ENCODE data around the gene SETD1B.
"Not testable (repeated sequence)": the region's sequence is repeated elsewhere in the genome, so short reads cannot be mapped to it uniquely, and the experiment has no call there.

Gene SETD1B

DNA sequence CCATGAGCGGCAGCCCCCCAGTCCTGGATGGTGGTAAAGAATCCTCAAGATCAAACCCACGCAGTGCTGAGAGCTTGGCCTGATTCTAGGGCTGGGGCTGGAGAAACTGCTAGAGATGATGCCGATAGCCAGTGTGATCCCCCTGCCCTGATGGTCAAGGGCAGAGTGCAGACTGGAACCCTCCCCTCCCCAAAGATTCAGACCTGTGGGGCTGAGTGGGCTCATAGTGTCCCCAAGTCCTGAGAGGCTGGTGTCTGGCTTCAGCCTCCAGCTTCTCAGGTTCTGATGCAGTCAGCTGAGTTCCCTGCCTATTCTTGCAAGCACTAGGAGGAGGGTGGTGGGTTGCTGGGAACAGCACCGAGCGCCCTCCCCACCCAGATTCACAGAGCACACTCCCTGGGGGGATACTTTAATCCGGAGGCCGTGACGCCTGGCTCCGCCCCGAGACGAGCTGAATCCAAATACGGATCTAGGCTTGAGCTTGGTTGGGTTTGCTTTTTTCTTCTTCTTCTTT, 22.3 kb upstream of the SETD1B start:
- no peak for DNase-seq

DNA sequence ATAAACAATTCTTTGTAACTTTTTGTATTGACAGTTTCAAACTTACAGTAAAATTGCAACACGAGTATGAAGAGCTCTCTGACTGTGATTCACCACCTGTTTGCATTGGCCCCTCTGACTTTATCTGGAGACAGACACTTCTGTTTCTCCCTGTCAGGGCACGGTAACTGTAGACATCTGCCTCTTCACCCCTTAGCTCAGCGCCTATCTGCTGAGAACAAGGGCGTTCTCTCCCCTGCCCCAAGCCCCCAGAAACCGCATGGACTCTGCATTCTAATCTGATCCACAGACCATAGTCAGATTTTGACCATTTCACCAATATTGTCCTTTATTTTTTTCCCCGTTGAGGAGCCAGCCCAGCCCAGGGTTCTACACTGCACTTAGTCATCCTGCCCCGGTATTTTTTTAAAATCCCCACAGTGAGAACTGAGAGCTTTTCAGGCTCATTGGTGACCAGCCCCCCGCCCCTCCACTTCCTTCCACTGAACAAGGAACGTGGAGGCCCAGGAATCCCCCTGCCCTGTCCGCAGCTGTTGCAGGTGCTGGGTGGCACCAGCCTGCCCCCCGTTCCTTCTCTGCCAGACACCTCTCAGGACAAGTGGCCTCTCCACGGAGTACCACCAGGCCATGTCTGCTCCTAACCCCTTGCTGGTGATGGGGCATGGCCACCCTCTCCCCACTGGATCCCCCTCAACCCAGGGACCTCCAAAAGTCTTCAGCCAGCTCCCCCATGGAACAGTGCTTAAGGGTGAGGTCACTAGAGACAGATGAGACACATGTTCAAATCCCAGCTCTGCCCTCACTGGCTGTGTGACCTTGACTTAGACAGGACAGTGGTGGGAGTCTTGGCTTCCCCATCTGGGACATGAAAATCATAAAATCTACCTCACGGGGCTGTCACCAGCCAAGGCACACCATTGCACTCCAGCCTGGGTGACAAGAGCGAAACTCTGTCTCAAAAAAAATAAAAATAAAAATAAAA, 21.5 kb upstream of the SETD1B start:
- peak in 1 of 4 experiments; percentile 22 for DNase-seq

DNA sequence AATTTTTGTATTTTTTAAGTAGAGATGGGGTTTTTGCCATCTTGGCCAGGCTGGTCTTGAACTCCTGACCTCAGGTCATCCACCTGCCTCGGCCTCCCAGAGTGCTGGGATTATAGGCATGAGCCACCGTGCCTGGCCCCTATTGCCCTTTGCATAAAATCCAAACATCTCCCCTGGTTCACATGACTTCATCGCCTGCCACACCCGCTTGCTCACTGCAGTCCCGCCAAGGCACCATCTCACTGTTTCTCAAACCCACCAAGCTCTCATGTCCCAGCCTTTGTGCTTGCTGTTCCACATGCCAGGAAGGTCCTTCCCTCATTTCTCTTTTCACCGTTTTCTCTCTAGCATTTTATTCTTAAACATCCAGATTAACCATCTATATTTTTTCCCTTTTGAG, 20.0 kb upstream of the SETD1B start:
- no peak for DNase-seq

DNA sequence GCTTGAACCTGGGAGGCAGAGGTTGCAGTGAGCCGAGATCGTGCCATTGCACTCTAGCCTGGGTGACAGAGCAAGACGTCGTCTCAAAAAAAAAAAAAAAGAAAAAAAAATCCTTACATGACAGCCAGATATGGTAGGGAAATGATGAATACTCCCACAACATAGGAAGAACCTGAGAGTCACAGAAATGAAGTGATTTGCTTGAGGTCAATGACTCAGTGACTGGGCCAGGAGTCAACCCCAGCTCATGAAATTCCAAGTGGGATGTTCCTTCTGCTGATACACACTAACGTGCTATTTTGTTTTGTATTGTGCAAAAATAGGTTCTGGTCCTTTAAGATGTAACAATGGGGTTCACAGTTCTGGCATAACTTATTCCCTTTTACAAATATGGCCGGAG, 19.3 kb upstream of the SETD1B start:
- DNase-seq = no peak

DNA sequence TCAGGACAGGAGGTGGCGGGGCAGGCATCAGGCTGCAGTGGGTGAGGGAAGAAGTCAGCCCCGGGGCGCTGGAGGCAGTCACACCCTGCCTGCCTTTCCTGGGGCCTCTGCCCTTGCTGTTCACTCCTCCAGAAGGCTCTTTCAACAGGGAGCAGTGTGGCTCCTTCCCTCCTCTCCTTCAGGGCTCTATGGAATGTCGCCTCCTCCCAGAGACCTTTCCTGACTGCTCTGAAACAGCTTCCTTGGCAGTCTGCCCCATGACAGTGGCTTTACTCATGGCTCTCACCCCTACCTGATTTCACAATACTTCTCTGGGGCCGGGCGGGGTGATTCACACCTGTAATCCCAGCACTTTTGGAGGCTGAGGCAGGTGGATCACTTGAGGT, 17.4 kb upstream of the SETD1B start:
- peak in 1 of 4 experiments; percentile 23 for DNase-seq

DNA sequence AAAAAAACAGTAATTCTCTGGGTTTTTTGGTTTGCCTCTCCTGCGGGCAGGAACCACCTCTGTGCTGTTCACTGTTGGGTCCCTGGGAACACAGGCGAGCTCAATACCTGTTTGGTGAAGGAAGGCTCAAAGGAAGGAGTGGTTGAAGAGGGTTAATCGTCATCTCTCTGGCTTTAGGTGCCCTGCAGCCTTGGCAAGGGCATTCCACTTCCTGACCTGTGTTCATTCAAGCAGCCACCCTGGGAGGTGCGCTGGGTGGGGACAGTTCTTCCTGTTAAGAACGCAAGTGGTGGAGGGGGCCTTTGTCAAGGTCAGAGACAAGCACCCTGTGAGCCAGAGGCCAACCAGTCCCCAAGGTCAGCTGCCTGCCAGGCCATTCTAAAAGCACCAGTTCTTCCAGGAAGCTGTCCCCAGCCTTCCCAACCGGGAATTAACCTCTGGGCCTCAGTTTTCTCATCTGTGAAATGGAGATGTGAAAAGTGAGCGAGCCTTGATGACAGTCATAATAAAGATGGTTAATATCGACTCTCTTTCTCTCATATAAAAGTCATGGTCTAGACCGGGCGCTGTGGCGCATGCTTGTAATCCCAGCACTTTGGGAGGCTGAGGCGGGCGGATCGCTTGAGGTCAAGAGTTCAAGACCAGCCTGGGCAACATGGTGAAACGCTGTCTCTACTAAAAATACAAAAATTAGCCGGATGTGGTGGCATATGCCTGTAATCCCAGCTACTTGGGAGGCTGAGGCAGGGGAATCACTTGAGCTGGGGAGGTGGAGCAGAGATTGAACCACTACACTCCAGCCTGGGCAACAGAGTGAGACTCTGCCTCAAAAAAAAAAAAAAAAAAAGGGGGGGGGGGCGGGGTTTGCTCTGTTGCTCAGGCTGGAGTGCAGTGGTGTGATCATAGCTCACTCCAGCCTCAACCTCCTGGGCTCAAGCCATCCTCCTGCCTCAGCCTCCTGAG, 16.5 kb upstream of the SETD1B start:
- DNase-seq = peak in 2 of 4 experiments; percentile 31 to 43

DNA sequence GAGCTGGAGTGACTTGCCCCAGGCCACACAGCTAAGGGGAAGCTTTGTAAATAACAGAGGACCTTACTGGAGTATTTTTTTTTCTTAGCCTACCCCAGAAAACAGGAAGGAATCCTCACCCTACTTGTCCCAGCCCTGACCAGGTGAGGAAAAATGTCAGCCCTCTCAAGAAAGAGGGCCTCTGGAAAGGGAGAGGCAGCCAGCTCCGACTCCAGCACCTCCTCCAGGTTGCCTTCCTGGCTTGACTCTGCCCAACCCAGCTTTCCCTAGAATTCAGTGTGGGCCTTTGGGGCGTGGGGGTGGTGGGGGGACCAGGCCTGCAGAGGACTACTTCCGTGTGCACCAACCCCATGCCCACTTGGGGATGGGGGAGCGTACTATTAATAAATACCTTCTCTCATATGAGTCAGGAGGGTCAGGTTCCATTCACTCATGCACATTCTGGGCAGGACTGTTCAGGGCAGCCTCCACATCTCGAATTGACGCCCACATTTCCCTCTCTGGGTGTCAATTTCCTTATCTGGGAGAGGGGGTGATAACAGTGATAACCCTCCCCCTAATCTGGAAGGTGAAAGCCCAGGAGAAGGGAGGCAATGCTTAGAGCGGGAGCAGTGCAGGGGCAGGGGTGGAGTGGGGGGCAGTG, 15.5 kb upstream of the SETD1B start:
- no peak for DNase-seq

DNA sequence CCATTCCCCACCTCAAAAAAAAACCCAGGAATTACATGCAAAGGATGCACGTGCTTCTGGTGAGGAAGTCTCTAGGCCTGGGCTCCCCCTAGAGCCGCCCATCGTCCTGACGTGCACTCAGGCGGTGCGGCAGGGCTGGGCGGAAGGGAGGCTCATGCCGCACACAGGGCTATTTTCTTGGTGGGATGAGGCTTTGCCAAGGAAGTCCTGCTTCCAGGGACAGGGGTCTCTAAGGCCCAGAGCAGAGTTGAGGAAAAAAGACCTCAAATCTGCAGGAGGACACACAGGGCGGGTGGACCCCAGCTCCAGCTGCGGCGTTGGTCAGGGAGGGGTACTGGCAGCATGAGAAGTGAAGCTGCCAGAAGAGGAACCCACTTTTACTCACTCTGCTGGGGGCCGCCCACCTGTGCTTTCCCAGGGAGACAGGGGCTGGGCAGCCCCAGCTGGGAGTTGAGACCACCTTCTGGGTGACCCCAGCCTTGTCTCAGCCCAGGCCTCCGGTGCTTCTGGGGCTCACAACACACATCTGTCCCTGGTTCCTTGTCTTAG, 14.5 kb upstream of the SETD1B start:
- DNase-seq = peak in 1 of 4 experiments; percentile 26

DNA sequence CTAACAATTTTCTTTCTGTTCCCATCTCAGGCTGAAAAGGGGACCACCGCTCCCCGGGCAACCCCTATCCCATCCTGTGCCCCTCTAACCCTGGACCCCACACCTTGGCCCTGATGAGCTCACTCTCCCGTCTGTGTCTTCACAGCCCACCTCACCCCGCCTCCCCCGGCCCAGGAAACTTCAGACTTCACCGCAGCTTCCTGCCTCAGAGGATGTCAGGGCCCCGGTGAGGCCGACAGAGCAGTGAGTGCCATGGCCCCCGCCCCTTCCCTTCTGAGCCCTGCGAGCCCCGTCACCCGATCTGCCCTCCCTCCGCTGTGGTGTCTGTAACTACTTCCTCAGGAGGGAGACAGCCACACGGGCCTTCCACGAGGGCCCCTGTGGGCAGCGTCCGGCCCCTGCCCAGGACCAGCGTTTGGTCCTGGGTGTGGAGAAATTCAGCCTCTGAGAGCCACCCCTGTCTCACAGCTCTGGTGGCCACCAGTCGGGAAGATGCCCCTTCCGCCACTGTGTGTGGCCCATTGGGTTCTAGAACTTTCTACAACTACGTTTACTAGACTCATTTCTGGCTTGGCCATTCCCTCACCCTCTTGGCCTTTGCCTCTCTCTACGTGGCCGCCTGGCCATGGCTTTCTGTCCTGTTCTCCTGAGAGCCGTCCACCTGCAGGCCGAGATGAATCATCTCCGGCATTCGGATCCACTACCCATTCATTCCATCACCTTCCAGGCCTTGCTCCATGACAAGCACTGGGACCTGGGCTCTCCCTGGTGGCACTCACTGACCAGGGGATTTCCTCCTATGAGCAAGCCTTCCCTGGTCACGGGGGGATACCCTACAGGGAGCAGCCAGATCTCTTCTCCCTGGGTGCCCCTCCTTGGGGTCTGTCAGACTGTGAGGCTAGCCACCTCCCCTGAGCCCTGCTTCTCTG, 13.7 kb upstream of the SETD1B start:
- peak; percentile 79 to 92 (median 86) for DNase-seq

DNA sequence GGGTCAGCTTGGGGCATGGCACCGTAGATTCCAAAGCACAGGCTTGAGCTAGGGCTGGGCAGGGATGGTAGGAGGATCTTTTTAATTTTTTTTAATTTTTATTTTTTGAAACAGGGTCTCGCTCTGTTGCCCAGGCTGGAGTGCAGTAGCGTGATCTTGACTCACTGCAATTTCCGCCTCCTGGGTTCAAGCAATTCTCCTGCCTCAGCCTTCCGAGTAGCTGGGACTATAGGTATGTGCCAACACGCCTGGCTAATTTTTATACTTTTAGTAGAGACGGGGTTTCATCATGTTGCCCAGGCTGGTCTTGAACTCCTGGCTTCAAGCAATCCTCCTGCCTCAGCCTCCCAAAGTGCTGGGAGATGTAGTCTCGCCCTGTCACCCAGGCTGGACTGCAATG, 13.0 kb upstream of the SETD1B start:
- DNase-seq = not testable (repeated sequence)

DNA sequence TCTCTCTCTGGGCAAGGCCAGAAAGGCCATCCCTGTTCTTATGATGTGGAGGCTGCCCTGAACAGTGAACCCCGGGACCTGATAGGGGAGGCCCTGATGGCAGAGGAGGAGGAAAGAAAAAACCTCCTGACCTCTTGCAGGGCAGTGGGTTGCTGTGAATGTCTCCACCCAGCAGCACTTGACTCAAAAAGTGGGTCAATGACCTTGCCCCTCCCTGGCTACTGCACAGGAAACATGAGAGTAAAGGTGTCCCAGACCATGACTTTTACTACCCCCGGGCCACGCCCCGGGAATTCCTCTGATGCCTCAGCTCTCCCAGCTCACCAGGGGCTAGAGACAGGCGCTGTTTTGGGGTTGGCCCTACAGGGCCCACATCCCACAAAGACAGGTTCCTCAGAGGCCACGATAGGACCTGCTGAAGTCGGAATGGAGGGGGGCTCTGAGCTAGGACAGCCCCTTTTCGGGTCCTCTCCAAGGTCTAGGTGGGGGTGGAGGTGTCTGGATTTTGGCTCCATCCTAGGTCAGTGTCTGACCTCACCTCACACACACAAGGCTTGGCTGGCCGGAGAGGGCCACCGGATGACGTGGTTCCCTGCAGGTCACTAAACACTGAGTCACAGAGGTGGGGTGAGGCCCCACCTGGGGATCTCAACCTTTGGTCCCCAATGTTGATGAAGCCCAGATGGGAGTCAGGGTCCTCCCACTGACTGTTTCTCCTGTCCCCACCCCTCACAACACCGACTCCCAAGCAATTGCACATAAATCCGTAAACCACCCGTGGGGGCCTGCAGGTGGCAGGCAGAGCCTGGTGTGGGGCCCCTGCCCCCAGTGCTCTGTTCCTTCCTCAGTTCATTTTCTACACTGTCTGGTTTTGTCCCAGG, 11.9 kb upstream of the SETD1B start:
- peak in 1 of 4 experiments; percentile 13 for DNase-seq

DNA sequence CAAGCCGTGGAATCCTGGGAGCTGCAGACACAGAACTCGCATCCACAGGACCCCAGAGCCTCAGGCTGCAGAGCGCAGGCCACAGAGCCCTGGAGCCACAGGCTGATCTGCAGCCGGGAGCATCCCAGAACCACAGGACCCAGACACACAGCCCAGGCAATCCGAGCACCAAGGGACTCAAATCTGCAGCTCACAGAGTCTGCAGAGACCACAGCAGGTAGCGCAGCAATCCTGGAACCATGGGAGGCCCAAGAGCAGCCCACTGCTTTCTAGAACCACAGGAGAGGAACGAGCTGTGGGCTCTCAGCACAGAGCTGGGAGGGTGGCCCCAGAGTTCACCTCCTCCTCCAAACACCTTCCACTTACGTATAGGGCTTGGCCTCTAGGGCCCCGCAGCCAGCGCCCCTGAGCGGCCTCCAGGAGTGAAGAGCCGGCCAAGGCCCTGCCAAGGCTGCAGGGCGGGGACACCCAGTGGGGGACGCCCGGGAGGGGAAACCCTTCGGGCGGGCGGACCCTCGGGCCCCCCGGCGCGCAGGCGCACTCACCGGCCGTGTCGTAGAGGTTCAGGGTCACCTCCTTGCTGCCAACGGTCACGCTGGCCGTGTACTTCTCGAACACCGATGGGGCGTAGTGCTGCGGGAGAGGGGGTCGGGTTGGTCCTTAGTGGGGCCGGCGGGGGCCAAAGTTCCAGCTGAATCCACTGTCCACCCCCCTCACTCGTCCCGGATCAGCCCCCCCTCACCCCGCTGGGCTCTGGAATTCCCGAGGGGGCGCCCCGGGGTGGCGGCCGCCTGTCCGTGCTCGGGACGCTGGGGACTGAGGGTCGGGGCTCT, 11.0 kb upstream of the SETD1B start:
- peak in 3 of 4 experiments; percentile 22 to 41 (median 29) for DNase-seq

DNA sequence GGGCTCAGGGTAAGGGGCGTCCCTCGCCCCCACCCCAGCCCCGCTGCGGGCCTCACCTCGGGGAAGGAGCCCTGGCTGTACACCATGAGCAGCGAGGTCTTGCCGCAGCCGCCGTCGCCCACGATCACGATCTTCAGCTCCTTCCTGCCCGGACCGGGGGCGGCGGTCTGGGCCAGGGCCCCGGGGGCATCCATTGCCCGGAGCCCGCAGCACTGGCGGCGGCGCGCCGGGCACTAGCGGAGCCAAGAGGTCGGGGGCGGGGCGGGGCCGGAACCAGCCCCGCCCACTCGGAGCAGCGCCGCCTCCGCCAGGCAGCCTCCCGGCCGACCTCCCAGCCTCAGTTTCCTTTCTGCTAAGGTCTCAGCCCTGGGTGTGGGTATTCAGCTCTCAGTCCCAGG, 10.4 kb upstream of the SETD1B start, which contains the start of gene RHOF:
Gene RHOF, minus strand, starts transcription at position 249 of the 398 bp plus-strand sequence. Its CDS starts 55 bp downstream, at position 194.
- DNase-seq = peak in 3 of 4 experiments; percentile 59 to 72 (median 63)

DNA sequence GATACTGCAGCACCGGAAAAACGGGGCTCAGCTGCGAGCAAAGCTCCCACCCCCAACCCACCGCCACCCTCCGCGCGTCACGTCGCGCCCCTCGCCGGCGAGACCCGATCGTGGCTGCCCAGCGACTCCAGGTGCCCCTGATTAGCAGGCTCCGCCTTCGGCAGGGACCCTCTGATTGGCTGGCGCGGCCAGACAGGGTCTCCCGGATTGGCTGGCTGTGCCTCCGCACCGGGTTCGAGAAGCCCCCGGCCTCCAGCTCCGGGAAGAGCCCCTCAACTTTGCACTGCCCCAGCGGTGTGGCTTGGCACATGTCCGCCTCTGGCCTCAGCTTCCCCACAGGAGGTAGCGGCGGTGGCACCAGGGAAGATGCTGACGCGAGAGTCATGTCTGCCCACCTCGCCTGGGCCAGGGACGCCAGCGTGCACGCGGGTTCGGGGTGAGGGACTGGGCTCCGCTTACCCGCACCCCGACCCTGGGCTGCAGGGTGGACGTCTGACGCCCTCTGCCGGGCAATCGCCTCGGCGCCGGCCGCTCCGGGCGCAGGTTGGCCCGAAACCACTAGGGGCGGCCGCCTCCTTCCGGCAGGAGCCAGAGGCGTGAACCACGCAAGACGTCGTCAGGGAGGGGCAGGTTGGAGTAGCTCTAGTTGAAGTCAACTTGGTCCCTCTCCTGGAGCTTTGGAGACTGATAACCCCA, 9.8 kb upstream of the SETD1B start:
- DNase-seq = peak; percentile 90 to 94 (median 92)

DNA sequence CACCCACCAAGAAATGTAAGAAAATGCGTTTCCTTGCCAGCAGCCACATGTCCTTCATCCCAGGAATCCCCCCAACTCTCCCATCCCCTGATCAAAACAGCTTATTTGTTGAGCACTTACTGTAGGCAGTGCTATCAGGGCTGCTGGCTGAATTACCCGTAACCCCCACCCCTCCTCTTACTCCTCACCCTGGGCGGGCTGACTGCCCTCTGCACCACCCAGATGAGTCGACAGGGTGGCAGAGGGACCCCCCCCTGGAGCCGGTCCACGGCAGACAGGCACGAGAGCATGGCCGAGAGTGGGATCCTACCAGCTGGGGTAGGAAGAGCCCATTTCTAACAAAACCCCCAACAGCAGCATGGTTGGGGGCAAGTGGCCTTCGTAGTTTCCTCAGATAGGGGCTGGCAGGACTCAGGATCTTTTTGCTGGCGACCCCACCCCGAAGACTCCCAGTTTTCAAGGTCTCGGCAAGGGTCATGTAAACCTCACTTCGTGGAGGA, 9.2 kb upstream of the SETD1B start:
- peak in 3 of 4 experiments; percentile 55 to 59 (median 59) for DNase-seq

DNA sequence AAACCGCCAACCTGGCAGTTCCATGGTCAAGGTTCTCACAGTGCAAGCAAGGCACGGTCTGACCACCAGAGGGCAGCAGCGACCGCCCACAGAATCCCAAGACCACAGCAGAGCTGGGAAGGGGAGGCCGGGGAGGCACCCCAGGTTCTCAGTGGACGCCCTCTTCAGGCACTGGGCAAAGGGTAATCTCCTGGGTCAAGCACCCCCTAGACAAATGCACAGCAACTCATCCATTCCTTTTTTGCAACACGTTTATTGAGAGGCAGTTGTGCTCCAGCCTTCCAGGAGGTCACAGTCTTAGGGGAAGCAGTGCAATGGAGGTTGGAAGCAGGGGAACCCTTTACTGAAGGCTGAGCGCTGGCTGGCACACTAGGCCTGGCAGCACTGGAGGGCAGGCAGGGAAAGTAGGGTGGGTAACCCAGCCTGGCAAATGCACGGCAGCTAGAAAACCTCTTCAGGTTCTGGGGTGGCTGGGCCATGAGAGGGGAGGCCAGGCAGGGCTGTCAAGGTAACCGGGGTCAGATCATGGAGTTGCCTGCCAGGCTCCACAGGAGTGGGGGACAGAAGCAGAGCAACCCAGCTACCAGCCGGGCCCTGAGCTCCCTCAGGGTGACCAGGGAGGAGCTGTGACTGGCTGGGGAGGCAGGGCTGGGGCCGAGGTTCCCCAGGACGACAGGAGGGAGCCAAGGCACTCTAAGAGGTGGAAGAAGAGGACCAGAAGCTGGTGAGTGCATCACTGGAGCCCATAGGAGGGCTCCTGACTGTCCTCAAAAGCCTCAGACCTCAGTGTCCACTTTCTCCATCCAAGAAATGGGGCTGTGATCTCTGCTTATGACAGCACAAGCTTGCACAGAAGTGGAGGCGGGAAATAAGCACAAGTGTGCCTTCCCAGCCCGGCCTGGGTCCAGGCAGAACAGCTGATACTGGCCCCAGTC, 8.5 kb upstream of the SETD1B start:
- peak; percentile 72 to 84 (median 78) for DNase-seq

Data from activated naive CD4-positive, alpha-beta T cell (primary cell).